Omental fat pad (tissue), 4 donors: ENCODE data around the gene SYNPO. TPM values are rescaled to one million over a fixed set of nuclear protein-coding genes. Genes with fewer than 3 reads are reported as not detected.

ENCODE experiments used
- ATAC-seq: fragments of 150-250 bp; one replicate; pipeline ENCODE4 v1.9.1; 2016; ENCODE audit warnings: mild to moderate bottlenecking, moderate library complexity; ENCODE audit not compliant: low FRiP score
- DNase-seq: peaks from one replicate; pipeline ENCODE4 v3.0.0-alpha.2; 2019; ENCODE audit warnings: low spot score
- CTCF ChIP-seq, 3 donors: fragments of 450-650 bp; IDR thresholded peaks; one replicate each; pipeline ENCODE4 v1.5.1; 2016 to 2017; ENCODE audit warnings: antibody characterized with exemption in 3 of 3, mild to moderate bottlenecking in 3 of 3, moderate library complexity in 2 of 3
- total RNA-seq, 4 donors: library from RNA; depleted of rRNA; stranded (reverse); fragments of >200 nt; gene quantifications; one replicate each; pipeline ENCODE4 v1.1.0, GENCODE V29; 2016

The SYNPO gene
- total RNA-seq, 4 donors from 2014 or later, result 12.2 to 43.6 (median 26.1) TPM

- DNase-seq, result no peak
- ATAC-seq, result no peak
- TF ChIP-seq CTCF (IDR thresholded peaks at IDR 0.05), result no peak
Measured at GRCh38 chr5:150658121-150658520, 17.7 kb downstream of the SYNPO start.

GRCh38 chr5:150658699-150659265 lies 18.3 kb downstream of the SYNPO start:
- ATAC-seq (no peak), DNase-seq (no peak)
- no peak for TF ChIP-seq CTCF (IDR thresholded peaks at IDR 0.05)

GRCh38 chr5:150659360-150660107 lies 19.1 kb downstream of the SYNPO start:
- no peak for TF ChIP-seq CTCF (IDR thresholded peaks at IDR 0.05)
- ATAC-seq, result no peak
- DNase-seq, result no peak

- DNase-seq (no peak), ATAC-seq (no peak)
- no peak for TF ChIP-seq CTCF (IDR thresholded peaks at IDR 0.05)
Measured at GRCh38 chr5:150660108-150660831, 19.8 kb downstream of the SYNPO start.

- ATAC-seq (no peak), DNase-seq (no peak)
- TF ChIP-seq CTCF (IDR thresholded peaks at IDR 0.05), result no peak
Measured at GRCh38 chr5:150661086-150661485, 20.6 kb downstream of the SYNPO start, which contains the start of gene MYOZ3. TSS of gene MYOZ3 (plus strand) at chr5:150661251. CDS start at chr5:150662942, 1,691 bp downstream.

- ATAC-seq, result no peak
- TF ChIP-seq CTCF (IDR thresholded peaks at IDR 0.05), result no peak
- DNase-seq, result no peak
Measured at GRCh38 chr5:150661821-150662596, 21.5 kb downstream of the SYNPO start.
